ENCODE data around the gene ITPR2. TPM values are rescaled to one million over a fixed set of nuclear protein-coding genes. Genes with fewer than 3 reads are reported as not detected.

The ITPR2 gene
- total and polyA plus RNA-seq, 2 of the 13 experiments (the other 11 are each of a cell fraction or from before 2014, with no cell fraction given): 31.9 to 81.9 TPM

- WGBS (ENCODE audit: low lambda C conversion rate): 98% methylated on average over 4 of the region's 4 CpGs
- CTCF ChIA-PET (ENCODE audit: low intra/inter-chr PET ratio, low total read pairs): no interaction called here
- H3K36me3 ChIP-seq (replicated peaks in 1 of 2; ENCODE audit: control insufficient read depth in 1 of 2, insufficient read depth in 2 of 2, low read length in 2 of 2): peaks cover 13 to 71% of the 10 kb centered on the region in 2 experiments
- H3K4me1 ChIP-seq (ENCODE audit: insufficient read depth, low read length): no peaks in the 10 kb centered on the region
- BruUV-seq (replicated peaks): no TSS peak
- no peaks in the 10 kb centered on the region for H3K79me2 ChIP-seq (ENCODE audit: insufficient read depth, low read length)
- H2AFZ ChIP-seq (ENCODE audit: low read length): no peak overlapping the region
- ATAC-seq: no peak
- intact Hi-C loops (cut with micrococcal nuclease; ENCODE audit: unreplicated experiment) (no loop called here), in situ Hi-C loops (cut with HindIII; ENCODE audit: extremely low pct_ligation_motif_present, low pct_unique_long_range_greater_than_20kb) (no loop called here)
- H3K9ac ChIP-seq (ENCODE audit: insufficient read depth, low read depth, low read length): no peak overlapping the region
- FAIRE-seq: no peak
- no peak overlapping the region for H3K4me3 ChIP-seq (replicated peaks in 1 of 3; ENCODE audit: insufficient read depth in 1 of 3, low read depth in 2 of 3, low read length in 3 of 3)
- TF ChIP-seq YY1 (IDR thresholded peaks at IDR 0.05; ENCODE audit: insufficient read depth, insufficient replicate concordance, low read depth, low read length) (no peak), ZUFSP (CRISPR knock-in tag; IDR thresholded peaks at IDR 0.05; ENCODE audit: borderline replicate concordance) (no peak), ZSCAN29 (CRISPR knock-in tag; conservative IDR thresholded peaks at IDR 0.05) (no peak), ZBTB1 (CRISPR knock-in tag; IDR thresholded peaks at IDR 0.05; ENCODE audit: borderline replicate concordance) (no peak), NFATC3 (CRISPR knock-in tag; IDR thresholded peaks at IDR 0.05) (no peak), CBFB (CRISPR knock-in tag; IDR thresholded peaks at IDR 0.05) (no peak), MYC (CRISPR knock-in tag; IDR thresholded peaks at IDR 0.05; ENCODE audit: borderline replicate concordance) (no peak), ZNF326 (CRISPR knock-in tag; IDR thresholded peaks at IDR 0.05; ENCODE audit: borderline replicate concordance) (no peak), NFE2L2 (IDR thresholded peaks at IDR 0.05; ENCODE audit: low read length) (no peak), TIGD3 (CRISPR knock-in tag; IDR thresholded peaks at IDR 0.05; ENCODE audit: borderline replicate concordance) (no peak), SNAPC2 (CRISPR knock-in tag; IDR thresholded peaks at IDR 0.05) (no peak), THAP9 (CRISPR knock-in tag; IDR thresholded peaks at IDR 0.05; ENCODE audit: borderline replicate concordance) (no peak)
- no peak for DNase-seq (ENCODE audit: low spot score)
- H4K20me1 ChIP-seq (ENCODE audit: insufficient read depth, low read length): no peaks in the 10 kb centered on the region
- H3K27me3 ChIP-seq (ENCODE audit: control insufficient read depth in 1 of 2, insufficient read depth in 2 of 2, low read length in 2 of 2): no peaks in the 10 kb centered on the region
- H3K9me3 ChIP-seq (ENCODE audit: low read length): no peaks in the 10 kb centered on the region
- POLR2A ChIA-PET: no interaction called here
- H3K4me2 ChIP-seq (ENCODE audit: low read depth, low read length): no peak overlapping the region
- no peak overlapping the region for H3K27ac ChIP-seq (ENCODE audit: extremely low read length, insufficient read depth, low read length)
These were observed 276.1 kb downstream of the ITPR2 start for GRCh38 chr12:26556916-26557315.
